HG03439 (cell line): ENCODE measurements around the gene ZFAND2A.

Source experiments
- ATAC-seq: cut with Tn5 transposase; IDR thresholded peaks from one replicate; pipeline ENCODE4 v1.9.1; 2021; ENCODE audit warnings: mild to moderate bottlenecking, moderate library complexity; ENCODE audit not compliant: unreplicated experiment

ZFAND2A gene

GRCh38 chr7:1110358-1110757 is 49.6 kb downstream of the ZFAND2A start:
- no peak for ATAC-seq

GRCh38 chr7:1109581-1110310 is 50.2 kb downstream of the ZFAND2A start:
- no peak for ATAC-seq

GRCh38 chr7:1108264-1108920 is 51.6 kb downstream of the ZFAND2A start:
- no peak for ATAC-seq

GRCh38 chr7:1106793-1107421 is 53.1 kb downstream of the ZFAND2A start:
- ATAC-seq, result no peak

GRCh38 chr7:1106063-1106792 is 53.8 kb downstream of the ZFAND2A start:
- ATAC-seq, result no peak

- no peak for ATAC-seq
These were observed 54.8 kb downstream of the ZFAND2A start for GRCh38 chr7:1105189-1105588.

- ATAC-seq, result no peak
These were observed 55.3 kb downstream of the ZFAND2A start for GRCh38 chr7:1104516-1105179.

- ATAC-seq, result peak; percentile 16
These were observed 56.0 kb downstream of the ZFAND2A start for GRCh38 chr7:1103789-1104515.

GRCh38 chr7:1103009-1103788 is 56.8 kb downstream of the ZFAND2A start:
- ATAC-seq, result peak; percentile 39
